GM12874 (cell line): ENCODE data around the gene ESR1.

Experiments
- CTCF ChIP-seq: IDR thresholded peaks from 2 replicates; pipeline ENCODE4 v1.5.1; 2011; ENCODE audit warnings: low read depth, mild to moderate bottlenecking, control low read depth, low read length, moderate library complexity; ENCODE audit not compliant: insufficient read depth

ESR1 gene

GRCh38 chr6:151905072-151905471 lies 97.6 kb downstream of the ESR1 start:
- no peak for TF ChIP-seq CTCF

DNA sequence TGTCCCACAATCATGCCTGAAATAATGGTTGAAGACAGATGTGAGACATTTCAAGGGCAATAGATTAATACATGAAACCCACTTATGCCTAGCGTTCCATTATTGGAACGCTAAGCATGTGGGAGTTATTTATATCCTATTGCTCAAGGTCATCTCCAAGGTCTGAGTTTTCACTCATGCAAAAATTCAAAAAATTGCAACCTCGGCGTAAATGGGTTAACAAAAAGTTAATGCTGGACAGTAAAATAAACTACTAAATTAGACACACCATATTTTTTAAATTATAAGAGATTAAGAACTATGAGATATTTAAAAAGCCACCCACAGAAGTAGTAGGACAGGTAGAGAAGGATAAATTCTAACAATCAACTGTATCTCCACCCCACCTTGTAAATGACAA lies 98.4 kb downstream of the ESR1 start:
- no peak for TF ChIP-seq CTCF

DNA sequence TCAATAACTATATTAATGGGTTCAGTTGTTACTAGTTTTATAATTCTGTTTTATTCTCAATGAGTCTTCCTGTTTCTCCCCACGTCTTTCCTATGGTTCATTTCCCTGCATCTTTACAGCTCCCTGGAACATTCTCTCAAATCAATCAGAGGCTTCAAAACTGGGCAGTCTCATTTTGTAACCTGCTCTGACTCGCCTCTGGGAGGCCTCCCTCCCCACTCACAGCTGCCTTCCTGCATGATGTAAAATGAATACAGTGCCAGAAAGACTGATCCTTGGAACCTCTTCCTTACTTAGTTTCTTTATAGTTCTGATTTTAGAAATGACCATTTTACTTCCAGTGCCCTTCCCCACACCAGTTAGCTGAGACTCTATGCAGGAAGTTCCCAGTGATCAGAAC lies 103.9 kb downstream of the ESR1 start:
- no peak for TF ChIP-seq CTCF

DNA sequence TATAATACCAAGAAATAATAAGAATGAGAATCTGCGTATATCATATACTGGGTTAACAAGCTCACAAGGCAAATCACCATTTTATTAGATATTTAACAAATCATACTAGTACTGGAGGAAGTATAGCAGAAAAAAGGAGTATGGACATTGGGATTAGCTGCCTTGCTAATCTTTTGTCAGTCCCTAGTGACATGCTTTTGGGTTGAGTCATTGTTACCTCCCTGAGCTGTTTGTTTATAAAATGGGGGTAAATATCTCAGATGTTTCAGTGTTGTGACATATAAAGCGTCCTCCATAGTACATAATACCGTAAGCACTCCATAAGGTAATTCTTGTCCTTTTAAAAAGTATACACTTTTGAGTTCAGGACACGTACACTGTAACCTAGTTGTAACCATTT lies 107.0 kb downstream of the ESR1 start:
- no peak for TF ChIP-seq CTCF

- no peak for TF ChIP-seq CTCF
Observed at GRCh38 chr6:151916075-151916474, 108.6 kb downstream of the ESR1 start.

GRCh38 chr6:151916680-151917164 lies 109.2 kb downstream of the ESR1 start:
- TF ChIP-seq CTCF: no peak

DNA sequence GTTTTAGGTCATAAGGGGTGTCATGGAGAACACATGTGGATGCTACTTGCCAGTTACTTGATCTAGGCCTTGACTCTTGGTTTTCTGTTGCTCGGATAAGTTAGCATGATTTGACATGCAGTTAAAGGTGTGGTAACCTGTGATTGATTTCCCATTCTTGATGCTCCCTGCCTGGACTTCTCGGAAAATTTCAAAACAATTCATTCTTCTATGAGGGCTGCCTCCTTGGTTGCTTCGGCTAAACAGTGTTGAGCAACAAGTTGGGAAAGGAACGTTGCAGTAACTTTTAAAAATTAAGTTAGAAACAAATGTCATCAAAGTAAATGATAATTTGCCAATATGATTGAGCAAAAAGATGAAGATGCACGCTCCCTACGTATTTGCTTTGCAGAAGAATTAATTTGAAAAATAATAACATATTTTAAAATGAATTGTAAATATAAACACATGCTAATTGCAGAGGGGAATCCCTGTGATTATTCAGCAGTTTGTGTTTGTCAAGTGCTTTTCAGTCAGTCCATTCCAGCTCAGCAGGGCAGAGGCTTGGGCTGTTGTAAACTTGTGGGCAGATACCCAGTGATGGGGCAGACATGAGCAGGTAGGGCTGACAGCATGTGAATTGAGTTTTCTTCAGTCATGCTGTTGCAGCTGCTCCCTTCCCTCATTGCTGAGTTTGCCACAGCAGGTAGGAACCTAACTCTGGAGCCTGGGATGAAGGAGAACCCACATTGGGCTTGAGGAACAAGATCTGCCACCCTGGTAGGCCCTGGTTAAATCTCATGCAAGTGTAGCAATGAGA lies 110.2 kb downstream of the ESR1 start:
- no peak for TF ChIP-seq CTCF

DNA sequence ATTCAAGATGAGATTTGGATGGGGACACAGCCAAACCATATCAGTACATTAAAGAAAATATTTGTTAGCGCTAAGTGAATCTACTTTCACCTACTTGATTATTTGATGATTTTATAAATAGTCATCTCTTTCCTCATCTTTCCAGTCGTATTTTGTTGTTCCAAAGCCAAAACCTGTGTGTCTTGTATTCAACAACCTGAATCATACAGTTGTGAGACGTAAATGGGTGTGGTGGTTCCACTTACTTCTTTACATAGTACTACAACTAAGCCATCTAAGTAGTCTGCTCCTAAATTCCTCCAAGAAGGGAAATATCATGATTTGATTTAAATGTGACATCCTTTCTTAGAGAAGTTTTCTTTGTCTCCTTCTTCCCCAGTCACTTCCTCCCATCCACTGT lies 132.8 kb downstream of the ESR1 start:
- TF ChIP-seq CTCF: no peak
